Panc1 (cell line): ENCODE data around the gene LMAN2L. TPM values are rescaled to one million over a fixed set of nuclear protein-coding genes. Genes with fewer than 3 reads are reported as not detected.

Experiments
- ATAC-seq: fragments of 200-7000 bp; cut with Tn5 transposase; 2 replicates; pipeline ENCODE4 v1.9.1; 2020; ENCODE audit warnings: mild to moderate bottlenecking, moderate library complexity
- BruUV-seq: library from RNA; stranded (reverse); fragments of 400-500 nt; replicated peaks from 2 replicates; lab custom pipeline; 2021; lab: Mats Ljungman, UMichigan
- CTCF ChIA-PET: fragments of 300-600 bp; sonication (Branson Sonifier 250); formaldehyde crosslinking; loops from one replicate; lab custom pipeline; 2022; ENCODE audit warnings: antibody characterized with exemption; lab: Charles Lee
- POLR2A ChIA-PET: fragments of 300-600 bp; sonication (Branson Sonifier 250); formaldehyde crosslinking; loops from one replicate; lab custom pipeline; 2022; ENCODE audit warnings: antibody characterized with exemption; lab: Charles Lee
- DNase-seq: peaks from one replicate; pipeline ENCODE4 v3.0.0-alpha.2; 2010; ENCODE audit warnings: low read depth, low spot score
- H3K27ac ChIP-seq: 2 replicates; pipeline ENCODE4 v1.5.1; 2011; ENCODE audit warnings: mild to moderate bottlenecking, low read length, inconsistent platforms
- H3K27me3 ChIP-seq: fragments of 200-500 bp; sonication (Bioruptor generic); 2 replicates; pipeline ENCODE4 v1.6.0; 2014; ENCODE audit warnings: low read length, inconsistent platforms; ENCODE audit not compliant: control insufficient read depth, insufficient read depth
- H3K36me3 ChIP-seq: fragments of 200-500 bp; sonication (Bioruptor generic); 2 replicates; pipeline ENCODE4 v1.5.1; 2014; ENCODE audit warnings: inconsistent platforms, mild to moderate bottlenecking, low read length, moderate library complexity; ENCODE audit not compliant: control insufficient read depth, insufficient read depth
- H3K4me1 ChIP-seq: 2 replicates; pipeline ENCODE4 v1.5.1; 2011; ENCODE audit warnings: inconsistent platforms, mild to moderate bottlenecking, low read length, moderate library complexity; ENCODE audit not compliant: control insufficient read depth, insufficient read depth
- H3K4me3 ChIP-seq, 2 experiments: 2 replicates each; pipeline ENCODE4 v1.5.1; 2011 to 2012; ENCODE audit warnings: low read depth in 2 of 2, low read length in 2 of 2, mild to moderate bottlenecking in 2 of 2, inconsistent platforms in 1 of 2, moderate library complexity in 1 of 2
- H3K9me3 ChIP-seq: fragments of 200-500 bp; sonication (Bioruptor generic); 2 replicates; pipeline ENCODE4 v1.5.1; 2014; ENCODE audit warnings: low read depth, mild to moderate bottlenecking, inconsistent platforms, low read length, moderate library complexity; ENCODE audit not compliant: control insufficient read depth, insufficient read depth
- CTCF ChIP-seq: fragments of 450-650 bp; IDR thresholded peaks from 2 replicates; pipeline ENCODE4 v1.5.1; 2017; ENCODE audit warnings: mild to moderate bottlenecking
- POLR2AphosphoS5 ChIP-seq: IDR thresholded peaks from 2 replicates; pipeline ENCODE4 v1.6.1; 2012; ENCODE audit warnings: mild to moderate bottlenecking, low read depth, low read length, moderate library complexity
- REST ChIP-seq, 2 experiments: IDR thresholded peaks; 2 replicates each; pipeline ENCODE4 v1.6.1; 2011 to 2012; ENCODE audit warnings: low read depth in 2 of 2, control low read depth in 1 of 2, low read length in 1 of 2, mild to moderate bottlenecking in 1 of 2, moderate library complexity in 1 of 2; ENCODE audit not compliant: insufficient read depth in 1 of 2
- SIN3A ChIP-seq: IDR thresholded peaks from 2 replicates; pipeline ENCODE4 v1.6.1; 2012; ENCODE audit warnings: low read depth, mild to moderate bottlenecking, low read length, moderate library complexity, borderline replicate concordance; ENCODE audit not compliant: insufficient read depth
- TCF7L2 ChIP-seq: IDR thresholded peaks from 2 replicates; pipeline ENCODE4 v1.6.1; 2011; ENCODE audit warnings: mild to moderate bottlenecking, low read depth, low read length, inconsistent platforms
- in situ Hi-C: cut with HindIII; loops from 2 replicates; pipeline ENCODE4 v1.10.0; 2016; ENCODE audit warnings: low sequenced_read_pairs, low pct_unique_long_range_greater_than_20kb
- intact Hi-C: fragments of 100-400 bp; cut with micrococcal nuclease; formaldehyde crosslinking; loops from one replicate; pipeline ENCODE4 v1.10.0; 2022; ENCODE audit not compliant: unreplicated experiment
- total RNA-seq: library from RNA; stranded (reverse); gene quantifications from one replicate; pipeline ENCODE4 v1.2.1, GENCODE V29; 2021; ENCODE audit not compliant: unreplicated experiment

The LMAN2L gene
- total RNA-seq, 1 experiment from 2014 or later = 31.5 TPM

- intact Hi-C loops (no loop called here), in situ Hi-C loops (no loop called here)
- H3K9me3 ChIP-seq = no peaks in the 10 kb centered on the region
- POLR2A ChIA-PET = no interaction called here
- ATAC-seq = no peak
- H3K4me3 ChIP-seq = no peak overlapping the region
- no peak overlapping the region for H3K27ac ChIP-seq
- no peak for DNase-seq
- no peaks in the 10 kb centered on the region; the same call in 1 of the 2 replicates for H3K27me3 ChIP-seq
- CTCF ChIA-PET = no interaction called here
- H3K4me1 ChIP-seq = peaks cover 13% of the 10 kb centered on the region
- no peaks in the 10 kb centered on the region for H3K36me3 ChIP-seq
- no peak for TF ChIP-seq TCF7L2
- TF ChIP-seq REST (IDR thresholded peaks at IDR 0.05; ENCODE audit: insufficient read depth in 1 of 2, low read depth in 2 of 2, low read length in 1 of 2) = no peak
- TF ChIP-seq SIN3A = no peak
- TF ChIP-seq POLR2AphosphoS5 = no peak
- no peak for TF ChIP-seq CTCF
- BruUV-seq = no TSS peak
Measured at GRCh38 chr2:96683972-96684820, 55.7 kb downstream of the LMAN2L start.

- no peaks in the 10 kb centered on the region; the same call in 1 of the 2 replicates for H3K27me3 ChIP-seq
Measured at GRCh38 chr2:96683307-96683706, 56.6 kb downstream of the LMAN2L start.

More at GRCh38 chr2:96683307-96683706, 56.6 kb downstream of the LMAN2L start:
- Histone ChIP-seq H3K27ac (no peak overlapping the region), H3K4me1 (peaks cover 13% of the 10 kb centered on the region), H3K36me3 (no peaks in the 10 kb centered on the region), H3K9me3 (no peaks in the 10 kb centered on the region), H3K4me3 (no peak overlapping the region)
- BruUV-seq = no TSS peak
- no peak for TF ChIP-seq CTCF
- no peak for TF ChIP-seq POLR2AphosphoS5
- ChIA-PET POLR2A (no interaction called here), CTCF (no interaction called here)
- DNase-seq (no peak), ATAC-seq (no peak)
- in situ Hi-C loops = no loop called here
- intact Hi-C loops = no loop called here
